DLD1 (cell line): ENCODE data around the gene TMEM45B.
"Not testable (repeated sequence)": the region's sequence is repeated elsewhere in the genome, so short reads cannot be mapped to it uniquely, and the experiment has no call there.

Source experiments
- in situ Hi-C: cut with HindIII; loops from 2 replicates; pipeline ENCODE4 v1.10.0; 2017; ENCODE audit warnings: low sequenced_read_pairs

TMEM45B gene

GRCh38 chr11:129849447-129850130 lies 33.9 kb downstream of the TMEM45B start:
- in situ Hi-C loops = no loop called here

GRCh38 chr11:129852125-129852740 lies 36.6 kb downstream of the TMEM45B start:
- in situ Hi-C loops = no loop called here

GRCh38 chr11:129853518-129854231 lies 38.0 kb downstream of the TMEM45B start:
- in situ Hi-C loops = no loop called here

- in situ Hi-C loops = no loop called here
Measured at GRCh38 chr11:129854232-129854805, 38.7 kb downstream of the TMEM45B start.

GRCh38 chr11:129855086-129855485 lies 39.4 kb downstream of the TMEM45B start:
- in situ Hi-C loops = no loop called here

GRCh38 chr11:129856036-129856435 lies 40.4 kb downstream of the TMEM45B start:
- in situ Hi-C loops = no loop called here

- in situ Hi-C loops = no loop called here
Measured at GRCh38 chr11:129861702-129862522, 46.3 kb downstream of the TMEM45B start.

- in situ Hi-C loops = no loop called here
Measured at GRCh38 chr11:129864811-129865210, 49.2 kb downstream of the TMEM45B start.

- in situ Hi-C loops = no loop called here
Measured at GRCh38 chr11:129865701-129866100, 50.1 kb downstream of the TMEM45B start.

GRCh38 chr11:129866311-129866710 lies 50.7 kb downstream of the TMEM45B start:
- in situ Hi-C loops = no loop called here

GRCh38 chr11:129868626-129869025 lies 53.0 kb downstream of the TMEM45B start:
- in situ Hi-C loops = not testable (repeated sequence)

- in situ Hi-C loops = no loop called here
Measured at GRCh38 chr11:129871914-129872313, 56.3 kb downstream of the TMEM45B start.

GRCh38 chr11:129880311-129880710 lies 64.7 kb downstream of the TMEM45B start:
- in situ Hi-C loops = no loop called here

- in situ Hi-C loops = no loop called here
Measured at GRCh38 chr11:129881570-129882170, 66.0 kb downstream of the TMEM45B start.

- in situ Hi-C loops = no loop called here
Measured at GRCh38 chr11:129884581-129884980, 68.9 kb downstream of the TMEM45B start.

- in situ Hi-C loops = no loop called here
Measured at GRCh38 chr11:129885381-129885780, 69.7 kb downstream of the TMEM45B start.

GRCh38 chr11:129888451-129888850 lies 72.8 kb downstream of the TMEM45B start:
- in situ Hi-C loops = no loop called here

- in situ Hi-C loops = no loop called here
Measured at GRCh38 chr11:129894278-129895125, 78.9 kb downstream of the TMEM45B start.
